ENCODE results near the gene TRMT2B.

- TF ChIP-seq CTCF (IDR thresholded peaks at IDR 0.05; ENCODE audit: poor library complexity, severe bottlenecking) (no peak), EZH2 (IDR thresholded peaks at IDR 0.05; ENCODE audit: borderline replicate concordance, insufficient read depth, low read length, poor library complexity, severe bottlenecking) (no peak), POLR2AphosphoS5 (IDR thresholded peaks at IDR 0.05) (no peak), RAD21 (conservative IDR thresholded peaks at IDR 0.05) (no peak), REST (IDR thresholded peaks at IDR 0.05; ENCODE audit: borderline replicate concordance) (no peak)
Measured at GRCh38 chrX:100999451-100999850, 52.5 kb downstream of the TRMT2B start.

Data from neural cell (in vitro differentiated cells).